A549 (cell line): ENCODE data around the gene TBC1D22A. TPM values are rescaled to one million over a fixed set of nuclear protein-coding genes. Genes with fewer than 3 reads are reported as not detected.

ENCODE experiments used
- ATAC-seq, 2 experiments: fragments of 200-7000 bp in 1 of 2; fragments of >200 bp in 1 of 2; cut with Nextera tagmentation in 1 of 2; cut with Tn5 transposase in 1 of 2; 3 replicates each; pipeline versions ENCODE4 v1.8.0 to v1.9.1; 2018 to 2020; ENCODE audit warnings: mild to moderate bottlenecking in 1 of 2, moderate library complexity in 1 of 2
- CTCF ChIA-PET: fragments of 300-600 bp; sonication (Branson Sonifier 250); formaldehyde crosslinking; extraction: SDS; loops from one replicate; lab custom pipeline; 2021; ENCODE audit warnings: antibody characterized with exemption, inconsistent platforms; lab: Yijun Ruan, JAX
- POLR2A ChIA-PET: fragments of 350-600 bp; formaldehyde crosslinking; extraction: SDS; loops from one replicate; lab custom pipeline; 2021; ENCODE audit warnings: antibody characterized with exemption, inconsistent platforms; lab: Yijun Ruan, JAX
- DNase-seq, 2 experiments: peaks; one replicate each; pipeline versions ENCODE4 v3.0.0 to v3.0.0-alpha.2; 2011 to 2016; ENCODE audit warnings: low read depth in 1 of 2, low spot score in 1 of 2
- FAIRE-seq: peaks from 2 replicates; lab custom pipeline; 2011; peaks lifted over from hg19 to GRCh38; lab: Jason Lieb, UNC
- H3K27ac ChIP-seq, 2 experiments: fragments of >200 bp; sonication (Bioruptor Twin); formaldehyde crosslinking; 3 replicates each; pipeline ENCODE4 v1.5.1; 2016 to 2017
- H3K4me1 ChIP-seq: fragments of >200 bp; sonication (Bioruptor Twin); formaldehyde crosslinking; 3 replicates; pipeline ENCODE4 v1.6.1; 2016
- H3K4me2 ChIP-seq: fragments of >200 bp; sonication (Bioruptor Twin); formaldehyde crosslinking; 3 replicates; pipeline ENCODE4 v1.6.1; 2016
- H3K4me3 ChIP-seq: fragments of >200 bp; sonication (Bioruptor Twin); formaldehyde crosslinking; 3 replicates; pipeline ENCODE4 v1.5.1; 2016
- H3K9me3 ChIP-seq: fragments of >200 bp; sonication (Bioruptor Twin); formaldehyde crosslinking; 3 replicates; pipeline ENCODE4 v1.6.1; 2016
- BCL3 ChIP-seq: fragments of >200 bp; sonication (Bioruptor Twin); formaldehyde crosslinking; IDR thresholded peaks from 3 replicates; pipeline ENCODE4 v1.6.1; 2016
- CBX2 ChIP-seq: fragments of 200-600 bp; sonication (generic); IDR thresholded peaks from 2 replicates; pipeline ENCODE4 v1.6.1; 2016; ENCODE audit warnings: low read depth, mild to moderate bottlenecking, borderline replicate concordance
- CBX8 ChIP-seq: fragments of 200-600 bp; sonication (generic); IDR thresholded peaks from 2 replicates; pipeline ENCODE4 v1.6.1; 2016
- CHD2 ChIP-seq: fragments of 150-350 bp; IDR thresholded peaks from 2 replicates; pipeline ENCODE4 v1.6.1; 2014; ENCODE audit warnings: low read length; ENCODE audit not compliant: partially characterized antibody
- CTCF ChIP-seq: fragments of >200 bp; sonication (Bioruptor Twin); formaldehyde crosslinking; IDR thresholded peaks from 3 replicates; pipeline ENCODE4 v1.5.1; 2016
- ESRRA ChIP-seq: fragments of 150-350 bp; IDR thresholded peaks from 2 replicates; pipeline ENCODE4 v1.6.1; 2014; ENCODE audit warnings: mild to moderate bottlenecking, low read length, borderline replicate concordance
- FOXS1 ChIP-seq: fragments of 250-450 bp; sonication (Bioruptor Pico); IDR thresholded peaks from 2 replicates; pipeline ENCODE4 v1.5.0; 2020; ENCODE audit warnings: mild to moderate bottlenecking, moderate library complexity
- GATA3 ChIP-seq: IDR thresholded peaks from 2 replicates; pipeline ENCODE4 v1.6.1; 2012; ENCODE audit warnings: borderline replicate concordance
- HMGXB4 ChIP-seq: fragments of 250-450 bp; sonication (Bioruptor Pico); IDR thresholded peaks from 2 replicates; pipeline ENCODE4 v1.5.0; 2021; ENCODE audit warnings: mild to moderate bottlenecking, moderate library complexity, borderline replicate concordance
- KDM1A ChIP-seq: fragments of 200-600 bp; sonication (generic); IDR thresholded peaks from 2 replicates; pipeline ENCODE4 v1.6.1; 2016; ENCODE audit warnings: low read depth, mild to moderate bottlenecking
- MAFK ChIP-seq: fragments of 450-650 bp; IDR thresholded peaks from 2 replicates; pipeline ENCODE4 v1.6.1; 2014; ENCODE audit not compliant: partially characterized antibody
- NPAS2 ChIP-seq: fragments of 250-450 bp; sonication (Bioruptor Pico); IDR thresholded peaks from 2 replicates; pipeline ENCODE4 v1.8.0; 2022; ENCODE audit warnings: mild to moderate bottlenecking, moderate library complexity, borderline replicate concordance
- PBX3 ChIP-seq: IDR thresholded peaks from 2 replicates; pipeline ENCODE4 v1.6.1; 2012
- POLR2AphosphoS2 ChIP-seq: conservative IDR thresholded peaks from 2 replicates; pipeline ENCODE4 v1.6.1; 2012; ENCODE audit warnings: low read length, improper control_type of control experiment, inconsistent platforms
- RAD21 ChIP-seq, 2 experiments: fragments of >200 bp in 1 of 2; sonication (Bioruptor Twin) in 1 of 2; formaldehyde crosslinking in 1 of 2; IDR thresholded peaks in 1 of 2; conservative IDR thresholded peaks in 1 of 2; 2 replicates in 1 of 2; 3 replicates in 1 of 2; pipeline ENCODE4 v1.6.1; 2012 to 2018; ENCODE audit warnings: inconsistent platforms in 1 of 2
- RFX5 ChIP-seq: fragments of 450-650 bp; IDR thresholded peaks from 2 replicates; pipeline ENCODE4 v1.7.1; 2014; ENCODE audit warnings: antibody characterized with exemption, mild to moderate bottlenecking, moderate library complexity
- ZSCAN20 ChIP-seq: fragments of 250-450 bp; sonication (Bioruptor Pico); IDR thresholded peaks from 2 replicates; pipeline ENCODE4 v1.8.0; 2022; ENCODE audit warnings: mild to moderate bottlenecking, moderate library complexity
- WGBS: methylation state at CpG from one replicate; pipeline ENCODE4 v1.1.6; 2017; ENCODE audit errors: missing lambda C conversion rate; 5-methylcytosine and 5-hydroxymethylcytosine counted together
- polyA plus RNA-seq, 4 experiments: library from polyadenylated mRNA; depleted of rRNA in 3 of 4; stranded (reverse); fragments of >200 nt; fragmentation: RNase III in 1 of 4; extraction: RNeasy Plus Mini Kit Qiagen cat#74134 plus additional on column Dnase treatment in 1 of 4; gene quantifications; 2 replicates in 3 of 4; 3 replicates in 1 of 4; pipeline ENCODE4 v1.2.3, GENCODE V29; 2011 to 2017
- TF ChIP-seq, protein P1 (sequence below): IDR thresholded peaks from 2 replicates; pipeline ENCODE4 v1.6.1; 2012
- TF ChIP-seq, protein P2 (sequence below): fragments of 200-600 bp; sonication (generic); IDR thresholded peaks from 2 replicates; pipeline ENCODE4 v1.6.1; 2016; ENCODE audit warnings: antibody characterized with exemption, mild to moderate bottlenecking, moderate library complexity

The TBC1D22A gene
- polyA plus RNA-seq, 2 of the 4 experiments (the other 2 are of a cell fraction), result 8.9 to 10.8 TPM

GRCh38 chr22:46969491-46969890 lies 207.0 kb downstream of the TBC1D22A start:
- ATAC-seq, result no peak
- ChIA-PET CTCF (no interaction called here), POLR2A (no interaction called here)
- Histone ChIP-seq H3K4me1 (no peaks in the 10 kb centered on the region), H3K4me3 (no peak overlapping the region), H3K27ac (no peak overlapping the region), H3K9me3 (no peaks in the 10 kb centered on the region), H3K4me2 (no peak overlapping the region)
- no peak for DNase-seq
- WGBS, result 95% methylated on average over 4 of the region's 4 CpGs
- FAIRE-seq, result no peak
- TF ChIP-seq RAD21 (conservative IDR thresholded peaks at IDR 0.05 in 1 of 2, IDR thresholded peaks at IDR 0.05 in 1 of 2) (no peak), ESRRA (no peak), CHD2 (no peak), CTCF (no peak), MAFK (no peak), ZSCAN20 (no peak), FOXS1 (no peak), RFX5 (no peak), POLR2AphosphoS2 (no peak), HMGXB4 (no peak), BCL3 (no peak), GATA3 (no peak), CBX8 (no peak), NPAS2 (CRISPR knock-in tag) (no peak), KDM1A (no peak), CBX2 (no peak), PBX3 (no peak)
- TF ChIP-seq, protein P1, sequence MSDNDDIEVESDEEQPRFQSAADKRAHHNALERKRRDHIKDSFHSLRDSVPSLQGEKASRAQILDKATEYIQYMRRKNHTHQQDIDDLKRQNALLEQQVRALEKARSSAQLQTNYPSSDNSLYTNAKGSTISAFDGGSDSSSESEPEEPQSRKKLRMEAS, result no peak
- TF ChIP-seq, protein P2, sequence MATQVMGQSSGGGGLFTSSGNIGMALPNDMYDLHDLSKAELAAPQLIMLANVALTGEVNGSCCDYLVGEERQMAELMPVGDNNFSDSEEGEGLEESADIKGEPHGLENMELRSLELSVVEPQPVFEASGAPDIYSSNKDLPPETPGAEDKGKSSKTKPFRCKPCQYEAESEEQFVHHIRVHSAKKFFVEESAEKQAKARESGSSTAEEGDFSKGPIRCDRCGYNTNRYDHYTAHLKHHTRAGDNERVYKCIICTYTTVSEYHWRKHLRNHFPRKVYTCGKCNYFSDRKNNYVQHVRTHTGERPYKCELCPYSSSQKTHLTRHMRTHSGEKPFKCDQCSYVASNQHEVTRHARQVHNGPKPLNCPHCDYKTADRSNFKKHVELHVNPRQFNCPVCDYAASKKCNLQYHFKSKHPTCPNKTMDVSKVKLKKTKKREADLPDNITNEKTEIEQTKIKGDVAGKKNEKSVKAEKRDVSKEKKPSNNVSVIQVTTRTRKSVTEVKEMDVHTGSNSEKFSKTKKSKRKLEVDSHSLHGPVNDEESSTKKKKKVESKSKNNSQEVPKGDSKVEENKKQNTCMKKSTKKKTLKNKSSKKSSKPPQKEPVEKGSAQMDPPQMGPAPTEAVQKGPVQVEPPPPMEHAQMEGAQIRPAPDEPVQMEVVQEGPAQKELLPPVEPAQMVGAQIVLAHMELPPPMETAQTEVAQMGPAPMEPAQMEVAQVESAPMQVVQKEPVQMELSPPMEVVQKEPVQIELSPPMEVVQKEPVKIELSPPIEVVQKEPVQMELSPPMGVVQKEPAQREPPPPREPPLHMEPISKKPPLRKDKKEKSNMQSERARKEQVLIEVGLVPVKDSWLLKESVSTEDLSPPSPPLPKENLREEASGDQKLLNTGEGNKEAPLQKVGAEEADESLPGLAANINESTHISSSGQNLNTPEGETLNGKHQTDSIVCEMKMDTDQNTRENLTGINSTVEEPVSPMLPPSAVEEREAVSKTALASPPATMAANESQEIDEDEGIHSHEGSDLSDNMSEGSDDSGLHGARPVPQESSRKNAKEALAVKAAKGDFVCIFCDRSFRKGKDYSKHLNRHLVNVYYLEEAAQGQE, result no peak
